OCI-LY3 (cell line): Measurements from ENCODE around the gene GRK3.

Experiments used
- H2AFZ ChIP-seq: fragments of 200-600, 300-600 bp; shearing (Covaris generic); 2 replicates; pipeline ENCODE4 v1.6.0; 2014; ENCODE audit warnings: antibody characterized with exemption, low read depth, low read length
- H3K27ac ChIP-seq: fragments of 200-600, 300-600 bp; sonication (generic); 2 replicates; pipeline ENCODE4 v1.5.1; 2014; ENCODE audit warnings: mild to moderate bottlenecking, low read length, moderate library complexity, mixed read lengths
- H3K27me3 ChIP-seq: fragments of 200-600, 300-600 bp; sonication (generic); 2 replicates; pipeline ENCODE4 v1.6.1; 2014; ENCODE audit warnings: low read depth, low read length, mixed read lengths
- H3K36me3 ChIP-seq: fragments of 200-600, 300-600 bp; sonication (generic); replicated peaks from 2 replicates; pipeline ENCODE3; 2014; ENCODE audit warnings: low read depth, low read length, mixed read lengths
- H3K4me1 ChIP-seq: fragments of 300-600, 200-600 bp; sonication (generic); 2 replicates; pipeline ENCODE4 v1.6.1; 2014; ENCODE audit warnings: low read length, mixed read lengths
- H3K4me2 ChIP-seq: fragments of 200-600, 300-600 bp; sonication (generic); 2 replicates; pipeline ENCODE4 v1.6.1; 2014; ENCODE audit warnings: low read length, mixed read lengths
- H3K4me3 ChIP-seq: fragments of 300-600, 200-600 bp; sonication (generic); 2 replicates; pipeline ENCODE4 v1.5.1; 2014; ENCODE audit warnings: antibody characterized with exemption, mild to moderate bottlenecking, low read length, moderate library complexity
- H3K79me2 ChIP-seq: fragments of 300-600, 200-600 bp; shearing (Covaris generic); 2 replicates; pipeline ENCODE4 v1.6.1; 2014; ENCODE audit warnings: mild to moderate bottlenecking, low read length, mixed read lengths
- H3K9ac ChIP-seq: fragments of 300-600, 200-600 bp; shearing (Covaris generic); 2 replicates; pipeline ENCODE4 v1.6.0; 2014; ENCODE audit warnings: mild to moderate bottlenecking, low read length, moderate library complexity
- H3K9me3 ChIP-seq: fragments of 200-600, 300-600 bp; shearing (Covaris generic); 2 replicates; pipeline ENCODE4 v1.6.1; 2014; ENCODE audit warnings: low read length, mixed read lengths; ENCODE audit not compliant: insufficient read depth
- H4K20me1 ChIP-seq: fragments of 200-600, 300-600 bp; sonication (generic); 2 replicates; pipeline ENCODE4 v1.6.1; 2016; ENCODE audit warnings: low read length, mixed read lengths; ENCODE audit not compliant: insufficient read depth
- CTCF ChIP-seq: fragments of 200-600, 300-600 bp; sonication (generic); IDR thresholded peaks from 2 replicates; pipeline ENCODE4 v1.5.1; 2014; ENCODE audit warnings: antibody characterized with exemption, low read length, low read depth
- EZH2phosphoT487 ChIP-seq: fragments of 200-600 bp; shearing (Covaris generic); IDR thresholded peaks from 2 replicates; pipeline ENCODE4 v1.6.1; 2018; ENCODE audit warnings: antibody characterized with exemption, mixed run types, low read depth

The GRK3 gene

GRCh38 chr22:25645266-25645665, 80.8 kb downstream of the GRK3 start:
- Histone ChIP-seq H3K9me3 (0 out of 2 replicates have a peak, but pooled peaks cover under 1% of the 10 kb centered on the region), H4K20me1 (peaks cover 36% of the 10 kb centered on the region), H3K27ac (no peak overlapping the region), H3K36me3 (peaks cover 28% of the 10 kb centered on the region), H3K27me3 (no peaks in the 10 kb centered on the region), H2AFZ (no peak overlapping the region), H3K79me2 (peaks cover 56% of the 10 kb centered on the region), H3K4me1 (peaks cover 47% of the 10 kb centered on the region), H3K4me3 (no peak overlapping the region), H3K4me2 (no peak overlapping the region), H3K9ac (no peak overlapping the region)
- TF ChIP-seq CTCF (no peak), EZH2phosphoT487 (no peak)

- Histone ChIP-seq H3K4me3 (no peak overlapping the region), H3K4me2 (no peak overlapping the region), H2AFZ (no peak overlapping the region), H3K27me3 (no peaks in the 10 kb centered on the region), H3K4me1 (peaks cover 52% of the 10 kb centered on the region), H3K79me2 (peaks cover 55% of the 10 kb centered on the region), H3K27ac (no peak overlapping the region), H3K36me3 (peaks cover 27% of the 10 kb centered on the region), H3K9ac (no peak overlapping the region), H3K9me3 (no peaks in the 10 kb centered on the region), H4K20me1 (peaks cover 33% of the 10 kb centered on the region)
- no peak for TF ChIP-seq CTCF
These were observed 81.5 kb downstream of the GRK3 start for GRCh38 chr22:25645964-25646363.

GRCh38 chr22:25650833-25651232, 86.4 kb downstream of the GRK3 start:
- Histone ChIP-seq H2AFZ (no peak overlapping the region), H4K20me1 (peaks cover 8% of the 10 kb centered on the region), H3K79me2 (peaks cover 45% of the 10 kb centered on the region), H3K27ac (peak overlapping the region; percentile 88), H3K9ac (peak overlapping the region; percentile 50), H3K4me1 (peaks cover 43% of the 10 kb centered on the region), H3K36me3 (peaks cover 35% of the 10 kb centered on the region), H3K4me2 (peak overlapping the region; percentile 62), H3K9me3 (no peaks in the 10 kb centered on the region), H3K4me3 (peak overlapping the region; percentile 55), H3K27me3 (no peaks in the 10 kb centered on the region)
- TF ChIP-seq EZH2phosphoT487 (no peak), CTCF (no peak)

- peaks cover 32% of the 10 kb centered on the region for H3K36me3 ChIP-seq
- H3K9ac ChIP-seq, result peak overlapping the region; percentile 50
- no peaks in the 10 kb centered on the region for H3K9me3 ChIP-seq
- H3K27ac ChIP-seq, result peak overlapping the region; percentile 88
- no peak overlapping the region for H2AFZ ChIP-seq
- H3K27me3 ChIP-seq, result no peaks in the 10 kb centered on the region
- peak overlapping the region; percentile 55 for H3K4me3 ChIP-seq
- H3K4me2 ChIP-seq, result peak overlapping the region; percentile 62
- TF ChIP-seq CTCF (no peak), EZH2phosphoT487 (no peak)
- H4K20me1 ChIP-seq, result peaks cover 8% of the 10 kb centered on the region
- H3K4me1 ChIP-seq, result peaks cover 50% of the 10 kb centered on the region
- H3K79me2 ChIP-seq, result peaks cover 48% of the 10 kb centered on the region
These were observed 87.0 kb downstream of the GRK3 start for GRCh38 chr22:25651332-25652085.
